ENCODE data around the gene PLXDC2.

PLXDC2 gene

GRCh38 chr10:19862811-19863515, 46.7 kb downstream of the PLXDC2 start:
- no peak for DNase-seq

- DNase-seq, result no peak
Measured at GRCh38 chr10:19865676-19866075, 49.4 kb downstream of the PLXDC2 start.

DNA sequence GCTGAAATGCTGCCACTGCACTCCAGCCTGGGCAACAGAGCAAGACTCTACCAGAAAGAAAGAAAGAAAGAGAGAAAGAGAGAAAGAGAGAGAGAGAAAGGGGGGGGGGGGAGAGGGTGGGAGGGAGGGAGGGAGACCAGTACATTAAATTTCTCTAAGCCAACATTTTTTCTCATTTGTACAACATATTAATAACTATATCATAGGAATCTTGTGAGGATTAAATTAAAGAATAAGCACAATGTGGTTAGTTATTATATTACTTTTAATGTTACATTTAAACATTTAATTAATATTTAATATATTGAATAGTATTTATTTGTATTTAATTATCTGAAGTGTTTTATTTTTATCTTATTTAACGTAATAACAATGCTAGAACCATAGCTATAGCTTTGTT, 53.1 kb downstream of the PLXDC2 start:
- no peak for DNase-seq

- no peak for DNase-seq
Measured at GRCh38 chr10:19872504-19873271, 56.5 kb downstream of the PLXDC2 start.

DNA sequence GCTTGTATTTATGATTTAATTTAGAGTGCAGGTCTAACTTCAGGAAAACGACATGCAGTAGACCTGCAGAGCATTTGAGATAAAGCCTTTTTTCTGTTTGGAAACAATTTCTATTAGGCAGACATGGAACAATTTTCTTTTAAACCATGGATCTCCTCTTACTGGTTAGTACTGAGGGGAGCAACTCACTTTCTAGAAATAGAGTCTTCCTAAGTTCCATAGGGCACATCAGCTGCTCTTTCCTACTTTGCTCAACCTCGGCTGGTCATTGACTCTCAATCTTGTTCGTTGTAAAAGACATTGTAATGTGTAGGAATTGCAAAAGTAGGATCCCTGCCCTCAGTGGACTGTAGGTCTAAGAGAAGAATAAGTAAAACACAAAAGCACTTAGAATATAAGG, 58.0 kb downstream of the PLXDC2 start:
- no peak for DNase-seq

- no peak for DNase-seq
Measured at GRCh38 chr10:19874791-19875190, 58.6 kb downstream of the PLXDC2 start.

- DNase-seq, result no peak
Measured at GRCh38 chr10:19876570-19876969, 60.3 kb downstream of the PLXDC2 start.

- DNase-seq, result no peak
Measured at GRCh38 chr10:19877466-19878255, 61.4 kb downstream of the PLXDC2 start.

DNA sequence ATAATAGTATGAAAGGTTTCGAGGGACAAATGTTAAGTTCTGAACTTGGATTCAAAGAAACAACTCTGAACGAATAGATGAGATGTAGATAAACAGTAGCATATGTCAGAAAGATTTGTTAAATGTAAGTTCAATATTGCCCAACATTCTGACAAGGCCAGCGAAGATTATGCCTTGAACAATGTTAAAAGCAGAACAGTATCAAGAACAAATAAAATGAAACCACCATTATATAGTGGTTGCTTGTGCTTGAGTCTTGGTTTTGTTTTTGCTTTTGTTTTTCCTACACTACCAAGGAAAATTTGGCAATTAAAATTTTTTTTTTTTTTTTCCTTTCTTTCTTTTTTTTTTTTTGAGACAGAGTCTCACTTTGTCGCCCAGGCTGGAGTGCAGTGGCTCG, 66.4 kb downstream of the PLXDC2 start:
- no peak for DNase-seq

DNA sequence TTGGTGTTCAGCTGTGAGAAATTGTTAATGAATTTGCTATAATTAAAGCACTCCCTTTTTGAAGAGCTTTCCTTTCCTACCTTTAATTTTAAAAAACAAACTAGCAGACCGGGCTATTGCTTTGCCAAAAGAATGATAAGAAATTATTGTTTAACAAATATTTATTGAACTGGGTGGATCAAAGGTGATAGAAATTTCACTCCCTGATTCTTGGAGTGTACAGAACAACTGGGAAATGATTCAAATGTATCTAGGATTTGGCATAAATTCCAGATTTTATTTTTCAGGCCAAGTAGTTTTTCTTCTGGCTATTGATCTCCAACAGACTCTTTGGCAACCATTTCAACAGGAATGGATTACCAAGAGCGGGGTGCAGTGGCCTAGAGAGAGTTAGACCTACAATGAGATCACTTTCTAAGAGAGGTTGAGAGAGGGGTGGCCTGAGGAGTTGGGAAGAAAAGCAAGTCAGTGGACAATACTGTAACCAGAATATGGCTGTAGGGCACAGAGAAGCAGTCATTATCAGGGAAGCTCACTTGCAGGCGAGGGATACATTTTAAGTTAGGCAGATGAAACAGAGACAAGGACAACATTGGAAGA, 71.9 kb downstream of the PLXDC2 start:
- DNase-seq, result no peak

DNA sequence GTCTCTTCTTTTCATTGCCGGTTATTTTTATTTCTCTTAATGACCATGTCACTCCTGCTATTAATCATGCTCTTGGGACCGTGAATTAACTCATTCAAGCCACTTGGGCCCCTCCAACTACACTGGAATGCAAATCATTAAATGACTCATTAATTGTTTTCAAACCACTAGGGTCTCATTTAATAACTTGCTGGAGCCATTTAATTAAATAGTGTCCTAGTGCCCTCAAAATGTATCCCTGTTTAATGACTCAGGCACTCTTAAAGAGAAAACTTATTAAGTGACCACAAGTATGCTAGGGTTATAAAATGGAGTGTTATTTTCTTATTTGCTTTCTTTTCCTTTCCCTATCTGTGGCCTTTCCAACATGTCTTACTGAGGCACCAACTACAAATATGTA, 73.0 kb downstream of the PLXDC2 start:
- DNase-seq, result no peak

GRCh38 chr10:19891429-19891828, 75.2 kb downstream of the PLXDC2 start:
- no peak for DNase-seq

DNA sequence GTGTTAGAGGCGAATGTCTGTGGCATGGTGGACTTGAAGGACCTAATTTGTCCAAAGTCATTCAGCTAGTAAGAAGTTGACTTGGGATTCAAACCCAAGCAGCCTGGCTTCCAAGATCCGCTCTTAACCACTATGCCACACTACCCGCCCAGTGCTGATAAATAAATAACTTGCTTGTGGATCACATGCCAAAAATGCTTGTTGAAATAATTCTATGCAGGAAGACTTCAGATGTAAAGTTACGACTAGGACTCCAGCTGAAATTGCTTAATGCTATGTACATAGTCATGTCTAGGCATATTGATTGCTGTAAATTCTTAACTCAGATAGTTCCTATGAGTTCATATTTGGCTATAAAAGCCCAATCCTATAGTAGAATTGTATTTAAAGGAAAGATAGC, 76.0 kb downstream of the PLXDC2 start:
- no peak for DNase-seq

- no peak for DNase-seq
Measured at GRCh38 chr10:19892677-19893076, 76.4 kb downstream of the PLXDC2 start.

DNA sequence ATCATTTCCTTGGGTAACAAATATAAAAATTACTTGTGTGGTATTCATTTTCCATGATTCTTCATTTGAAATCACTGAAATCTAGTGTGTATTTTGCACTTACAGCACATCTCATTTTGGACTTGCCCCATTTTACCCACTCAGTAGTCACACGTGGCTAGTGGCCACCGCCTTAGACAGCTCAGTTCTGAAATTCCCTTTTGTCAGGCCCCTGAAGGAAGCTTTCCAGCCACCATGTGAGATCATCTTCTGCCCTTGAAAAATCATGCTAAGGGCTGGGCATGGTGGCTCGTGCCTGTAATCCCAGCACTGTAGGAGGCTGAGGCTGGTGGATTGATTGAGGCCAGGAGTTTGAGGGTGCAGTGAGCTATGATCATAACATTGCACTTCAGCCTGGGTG, 79.3 kb downstream of the PLXDC2 start:
- DNase-seq, result no peak

DNA sequence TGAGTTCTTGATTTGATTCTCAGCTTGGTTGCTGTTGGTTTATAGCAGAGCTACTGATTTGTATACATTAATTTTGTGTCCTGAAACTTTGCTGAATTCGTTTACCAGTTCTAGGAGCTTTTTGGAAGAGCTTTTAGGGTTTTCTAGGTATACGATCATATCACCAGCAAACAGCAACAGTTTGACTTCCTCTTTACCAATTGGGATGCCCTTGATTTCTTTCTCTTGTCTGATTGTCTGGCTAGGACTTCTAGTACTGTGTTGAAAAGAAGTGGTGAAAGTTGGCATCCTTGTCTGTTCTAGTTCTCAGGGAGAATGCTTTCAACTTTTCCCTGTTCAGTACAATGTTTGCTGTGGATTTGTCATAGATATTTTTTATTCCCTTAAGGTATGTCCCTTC, 86.2 kb downstream of the PLXDC2 start:
- DNase-seq, result no peak

GRCh38 chr10:19904202-19904661, 88.0 kb downstream of the PLXDC2 start:
- no peak for DNase-seq

GRCh38 chr10:19906108-19906791, 90.0 kb downstream of the PLXDC2 start:
- DNase-seq, result no peak

GRCh38 chr10:19908991-19909696, 92.9 kb downstream of the PLXDC2 start:
- DNase-seq, result no peak

- no peak for DNase-seq
Measured at GRCh38 chr10:19911886-19912285, 95.7 kb downstream of the PLXDC2 start.

DNA sequence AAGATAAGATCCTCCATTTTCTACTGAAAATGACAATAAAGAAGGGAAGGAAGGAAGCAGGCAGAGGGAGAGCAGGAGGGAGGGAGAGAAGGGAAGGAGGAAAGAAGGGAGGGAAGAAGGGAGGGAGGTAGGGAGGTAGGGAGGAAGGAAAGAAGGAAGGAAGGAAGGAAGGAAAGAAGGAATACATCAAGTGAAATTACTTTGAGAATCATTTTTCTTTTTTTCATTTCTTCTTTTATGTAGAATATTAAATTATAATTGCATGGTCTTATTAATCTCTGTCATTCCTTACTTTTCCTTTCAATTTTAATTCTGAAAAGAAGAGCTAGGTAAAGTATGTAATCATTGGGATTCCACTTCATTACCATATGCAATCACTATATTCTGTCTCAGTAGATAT, 97.8 kb downstream of the PLXDC2 start:
- no peak for DNase-seq

- DNase-seq, result no peak
Measured at GRCh38 chr10:19915125-19915524, 98.9 kb downstream of the PLXDC2 start.
